ENCODE data around the gene CSRP1. TPM values are rescaled to one million over a fixed set of nuclear protein-coding genes. Genes with fewer than 3 reads are reported as not detected.

The CSRP1 gene
- total RNA-seq, 6 experiments from 2014 or later: 54.9 to 158 (median 87.0) TPM

DNA sequence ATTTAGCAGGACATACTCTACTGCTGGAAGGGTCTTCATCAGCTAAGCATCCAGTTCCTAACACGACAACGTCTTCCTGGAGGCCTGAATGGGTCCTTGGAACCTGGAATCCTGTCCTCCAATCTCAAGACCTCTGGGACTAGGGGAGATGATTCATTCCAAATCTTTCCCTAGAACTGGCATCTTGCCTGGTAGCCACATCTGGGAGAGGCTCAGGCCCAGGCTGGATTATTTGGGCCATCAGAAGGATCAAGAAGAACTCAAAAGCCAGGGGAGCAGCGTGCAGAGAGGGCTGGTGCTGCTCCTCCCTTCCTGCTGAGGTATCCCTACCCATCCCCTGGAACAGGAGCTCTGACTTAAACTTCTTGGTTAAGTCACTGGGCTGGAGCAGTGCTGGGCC, 35.2 kb downstream of the CSRP1 start:
- DNase-seq (no peak), ATAC-seq (no peak)
- H3K4me1 ChIP-seq: peaks cover 0 to 4% (median 0%) of the 10 kb centered on the region in 4 donors
- no peak overlapping the region for H3K4me3 ChIP-seq
- H3K36me3 ChIP-seq: no peaks in the 10 kb centered on the region
- WGBS (ENCODE audit: insufficient coverage, low coverage, low lambda C conversion rate, missing lambda C conversion rate): 80% methylated on average over 2 of the region's 3 CpGs
- no peaks in the 10 kb centered on the region for H3K27me3 ChIP-seq
- intact Hi-C loops (cut with DNase I): no loop called here
- no peaks in the 10 kb centered on the region for H3K9me3 ChIP-seq
- no peak for TF ChIP-seq POLR2A (IDR thresholded peaks at IDR 0.05)
- TF ChIP-seq CTCF (IDR thresholded peaks at IDR 0.05): no peak
- H3K27ac ChIP-seq: no peak overlapping the region

GRCh38 chr1:201470581-201470980, 36.3 kb downstream of the CSRP1 start:
- ATAC-seq: no peak
- no peak overlapping the region for H3K4me3 ChIP-seq
- H3K27me3 ChIP-seq: no peaks in the 10 kb centered on the region
- H3K27ac ChIP-seq: no peak overlapping the region
- TF ChIP-seq POLR2A (IDR thresholded peaks at IDR 0.05) (no peak), CTCF (IDR thresholded peaks at IDR 0.05) (no peak)
- no peaks in the 10 kb centered on the region for H3K9me3 ChIP-seq
- 59% methylated on average over 4 of the region's 4 CpGs for WGBS (ENCODE audit: insufficient coverage, low coverage, low lambda C conversion rate, missing lambda C conversion rate)
- DNase-seq: no peak
- intact Hi-C loops (cut with DNase I): no loop called here
- H3K36me3 ChIP-seq: no peaks in the 10 kb centered on the region
- peaks cover 0 to 4% (median 0%) of the 10 kb centered on the region in 4 donors for H3K4me1 ChIP-seq

GRCh38 chr1:201469645-201470074, 37.3 kb downstream of the CSRP1 start:
- DNase-seq (no peak), ATAC-seq (peak in 2 of 4 donors; percentile 6 to 9)
- intact Hi-C loops (cut with DNase I): no loop called here
- Histone ChIP-seq H3K27me3 (no peaks in the 10 kb centered on the region), H3K9me3 (no peaks in the 10 kb centered on the region), H3K27ac (no peak overlapping the region), H3K36me3 (no peaks in the 10 kb centered on the region), H3K4me3 (peak overlapping the region in 1 of 3 donors; percentile 58), H3K4me1 (peaks cover 0 to 4% (median 0%) of the 10 kb centered on the region in 4 donors)
- WGBS (ENCODE audit: insufficient coverage, low coverage, low lambda C conversion rate, missing lambda C conversion rate): 34% methylated on average over 8 of the region's 16 CpGs
- TF ChIP-seq CTCF (IDR thresholded peaks at IDR 0.05) (no peak), POLR2A (IDR thresholded peaks at IDR 0.05) (no peak)

GRCh38 chr1:201468844-201469644, 37.9 kb downstream of the CSRP1 start, which contains the start of gene PHLDA3:
PHLDA3 (minus strand) TSS chr1:201469188; CDS start chr1:201468786, 402 bp downstream.
- no peak for TF ChIP-seq CTCF (IDR thresholded peaks at IDR 0.05)
- peak; percentile 35 for TF ChIP-seq POLR2A (IDR thresholded peaks at IDR 0.05)
- H3K4me1 ChIP-seq: peaks cover 0 to 4% (median 0%) of the 10 kb centered on the region in 4 donors
- H3K27ac ChIP-seq: no peak within 1 kb of the TSS
- ATAC-seq: peak; percentile 68 to 78 (median 76)
- H3K9me3 ChIP-seq: no peaks in the 10 kb centered on the region
- peak in 2 of 3 donors; percentile 59 to 65 for DNase-seq
- H3K27me3 ChIP-seq: no peaks in the 10 kb centered on the region
- intact Hi-C loops (cut with DNase I): no loop called here
- no peaks in the 10 kb centered on the region for H3K36me3 ChIP-seq
- WGBS (ENCODE audit: insufficient coverage, low coverage, low lambda C conversion rate, missing lambda C conversion rate): 2% methylated on average over 11 of the region's 76 CpGs
- H3K4me3 ChIP-seq: peak within 1 kb of the TSS; percentile 44 to 58 (median 47)

Measured in right lobe of liver (tissue), 6 donors.